ENCODE measurements around the gene ACTL6B. TPM values are rescaled to one million over a fixed set of nuclear protein-coding genes. Genes with fewer than 3 reads are reported as not detected.

ACTL6B gene
- total and polyA plus RNA-seq, 2 donors, result 0.19 to 0.69 TPM

GRCh38 chr7:100640517-100641440 lies 15.5 kb downstream of the ACTL6B start:
- Histone ChIP-seq H3K27ac (ENCODE audit: low read depth) (no peak overlapping the region), H3K36me3 (ENCODE audit: insufficient read depth) (no peaks in the 10 kb centered on the region), H3K4me3 (ENCODE audit: low read depth, low read length) (no peak overlapping the region), H3K4me1 (ENCODE audit: insufficient read depth) (no peaks in the 10 kb centered on the region)
- no peak for DNase-seq (ENCODE audit: extremely low spot score)
- 64% methylated on average over 24 of the region's 24 CpGs for WGBS

DNA sequence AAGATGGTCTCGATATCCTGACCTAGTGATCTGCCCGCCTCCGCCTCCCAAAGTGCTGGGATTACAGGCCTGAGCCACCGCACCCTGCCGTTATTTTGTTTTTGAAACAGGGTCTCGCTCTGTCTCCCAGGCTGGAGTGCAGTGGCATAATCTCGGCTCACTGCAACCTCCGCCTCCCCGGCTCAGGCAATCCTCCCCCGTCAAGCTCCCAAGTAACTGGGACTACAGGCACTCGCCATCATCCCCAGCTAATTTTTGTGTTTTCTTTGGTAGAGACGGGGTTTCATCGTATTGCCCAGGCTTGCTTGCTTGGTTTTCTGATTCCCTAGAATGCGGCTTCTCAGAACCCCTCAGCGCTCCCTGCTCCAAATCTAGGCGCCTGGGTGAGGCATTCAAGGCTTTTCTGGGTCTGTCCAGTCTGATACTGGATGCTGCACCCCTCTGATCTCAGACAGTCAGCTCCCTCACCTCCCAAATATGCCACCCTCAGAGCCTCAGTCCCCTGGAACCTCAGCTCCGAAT lies 16.2 kb downstream of the ACTL6B start:
- Histone ChIP-seq H3K4me1 (ENCODE audit: insufficient read depth) (no peaks in the 10 kb centered on the region), H3K4me3 (ENCODE audit: low read depth, low read length) (no peak overlapping the region), H3K27ac (ENCODE audit: low read depth) (no peak overlapping the region), H3K36me3 (ENCODE audit: insufficient read depth) (no peaks in the 10 kb centered on the region)
- DNase-seq (ENCODE audit: extremely low spot score), result no peak
- WGBS, result 75% methylated on average over 17 of the region's 17 CpGs

DNA sequence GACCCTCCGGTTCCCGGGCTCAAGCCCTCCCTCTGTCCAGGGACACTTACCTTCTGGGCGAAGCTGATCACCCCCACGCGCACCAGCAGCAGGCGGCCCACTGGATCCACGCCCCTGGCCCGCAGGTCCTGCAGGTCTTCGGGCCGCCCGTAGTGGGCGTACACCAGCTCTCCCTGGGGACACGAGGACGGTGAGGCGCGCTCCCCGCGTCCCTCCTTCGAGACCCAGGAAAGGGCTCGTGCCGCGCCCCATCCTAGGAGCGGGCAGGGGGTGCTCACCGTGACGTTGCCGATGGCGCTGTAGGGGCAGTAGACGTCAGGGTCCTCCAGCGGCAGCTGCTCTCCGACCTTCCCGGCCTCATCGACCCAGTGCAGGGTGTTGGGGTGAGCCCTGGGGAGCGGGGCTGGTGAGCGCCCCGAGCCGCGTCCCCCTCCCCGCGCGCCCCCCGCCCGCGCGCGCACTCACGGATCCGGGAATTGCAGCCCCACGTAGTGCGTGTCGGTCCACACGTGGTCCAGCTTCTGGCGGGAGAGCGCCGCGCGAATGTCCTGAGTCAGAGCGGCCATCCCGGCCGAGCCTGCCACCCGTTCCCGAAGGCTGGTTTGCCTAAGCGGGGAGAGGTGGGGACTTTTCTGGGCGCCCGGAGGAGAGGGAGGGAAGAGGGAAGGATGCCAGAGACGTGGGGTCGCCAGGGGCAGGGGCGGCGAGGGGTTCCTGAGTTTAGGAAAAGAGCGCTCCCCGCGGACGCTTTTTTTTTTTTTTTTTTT lies 23.1 kb downstream of the ACTL6B start:
- DNase-seq (ENCODE audit: extremely low spot score), result no peak
- H3K36me3 ChIP-seq (ENCODE audit: insufficient read depth), result no peaks in the 10 kb centered on the region
- WGBS, result 1% methylated on average over 72 of the region's 72 CpGs
- no peaks in the 10 kb centered on the region for H3K4me1 ChIP-seq (ENCODE audit: insufficient read depth)
- no peak overlapping the region for H3K27ac ChIP-seq (ENCODE audit: low read depth)
- H3K4me3 ChIP-seq (ENCODE audit: low read depth, low read length), result peak overlapping the region; percentile 44

- WGBS, result 92% methylated on average over 4 of the region's 4 CpGs
- Histone ChIP-seq H3K4me1 (ENCODE audit: insufficient read depth) (no peaks in the 10 kb centered on the region), H3K4me3 (ENCODE audit: low read depth, low read length) (no peak overlapping the region), H3K36me3 (ENCODE audit: insufficient read depth) (no peaks in the 10 kb centered on the region), H3K27ac (ENCODE audit: low read depth) (no peak overlapping the region)
- DNase-seq (ENCODE audit: extremely low spot score), result no peak
These were observed 26.2 kb downstream of the ACTL6B start for GRCh38 chr7:100630066-100630465.

DNA sequence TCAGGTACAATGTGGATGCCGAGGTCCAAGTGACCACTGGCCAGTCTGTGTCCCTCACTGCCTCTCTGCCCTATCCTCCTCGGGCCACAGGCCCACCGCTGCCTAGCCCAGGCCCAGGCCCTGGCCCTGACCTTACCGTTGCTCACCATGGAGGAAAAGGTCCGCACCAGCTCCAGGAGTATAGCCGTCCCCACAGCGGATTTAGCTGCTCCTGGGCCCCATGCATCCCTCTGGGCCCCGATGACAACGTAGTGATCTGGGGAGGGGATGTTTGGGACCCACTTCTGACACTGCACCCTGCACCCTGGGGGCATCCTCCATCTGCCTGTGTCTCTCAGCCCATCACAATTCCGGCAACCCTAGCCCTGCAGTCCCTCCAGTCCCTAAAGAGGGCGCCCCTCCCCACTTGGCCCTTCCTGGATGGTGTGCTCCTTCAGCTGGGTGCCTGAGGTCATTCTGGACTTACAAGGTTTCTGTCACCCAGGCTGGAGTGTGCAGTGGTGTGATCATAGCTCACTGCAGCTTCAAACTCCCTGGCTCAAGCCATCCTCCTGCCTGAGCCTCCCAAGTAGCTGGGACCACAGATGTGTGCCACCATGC lies 27.0 kb downstream of the ACTL6B start:
- Histone ChIP-seq H3K4me3 (ENCODE audit: low read depth, low read length) (no peak overlapping the region), H3K27ac (ENCODE audit: low read depth) (no peak overlapping the region), H3K4me1 (ENCODE audit: insufficient read depth) (no peaks in the 10 kb centered on the region), H3K36me3 (ENCODE audit: insufficient read depth) (no peaks in the 10 kb centered on the region)
- 76% methylated on average over 11 of the region's 11 CpGs for WGBS
- no peak for DNase-seq (ENCODE audit: extremely low spot score)

DNA sequence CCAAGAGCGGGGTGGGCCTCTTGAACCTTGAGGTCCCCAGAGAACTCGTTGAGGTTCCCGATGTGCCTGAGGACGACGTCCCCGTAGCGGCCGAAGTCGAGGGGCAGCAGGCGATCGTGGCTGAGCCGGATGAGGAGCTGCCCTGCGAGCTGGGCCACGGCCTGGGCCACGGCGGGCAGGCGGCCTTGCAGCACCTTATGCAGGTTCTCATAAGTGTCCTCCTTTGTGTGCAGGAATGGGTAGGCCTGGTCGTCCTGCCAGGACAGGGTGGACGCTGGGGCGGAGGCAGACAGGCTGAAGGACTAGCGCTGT lies 29.1 kb downstream of the ACTL6B start:
- no peaks in the 10 kb centered on the region for H3K4me1 ChIP-seq (ENCODE audit: insufficient read depth)
- no peak for DNase-seq (ENCODE audit: extremely low spot score)

DNA sequence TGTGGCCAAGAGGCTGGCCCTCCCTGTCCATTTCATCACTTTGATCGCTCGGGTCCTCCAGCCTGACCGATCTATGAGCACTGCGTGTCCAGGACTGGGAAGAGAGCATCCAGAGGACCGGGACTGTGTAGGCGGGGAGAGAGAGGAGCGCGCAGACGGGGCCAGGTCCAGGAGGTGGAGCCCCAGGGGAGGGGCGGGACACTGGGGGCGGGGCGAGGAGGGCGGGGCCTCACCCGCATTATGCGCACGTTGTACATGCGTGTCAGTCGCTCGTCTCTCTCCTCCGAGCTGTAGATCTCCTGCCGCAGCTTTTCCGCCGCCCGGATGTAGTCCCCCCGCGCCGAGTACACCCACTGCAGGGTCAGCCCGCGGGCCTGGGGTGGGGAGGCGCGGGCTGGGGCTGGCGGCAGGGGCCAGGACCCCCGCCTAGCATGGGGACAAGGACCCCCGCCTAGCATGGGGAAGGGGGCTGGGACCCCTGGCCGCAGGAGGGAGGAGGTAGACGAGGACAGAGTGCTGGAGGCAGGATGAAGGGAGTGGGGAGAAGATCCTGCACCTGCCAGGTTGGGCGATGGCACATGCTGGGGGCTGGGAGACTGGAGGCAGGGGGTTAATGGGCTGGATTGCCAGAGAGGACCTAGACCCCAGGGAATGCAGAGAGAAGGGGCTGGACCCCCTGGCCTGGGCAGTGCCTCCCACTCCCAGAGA lies 29.6 kb downstream of the ACTL6B start:
- Histone ChIP-seq H3K4me1 (ENCODE audit: insufficient read depth) (no peaks in the 10 kb centered on the region), H3K4me3 (ENCODE audit: low read depth, low read length) (peak overlapping the region; percentile 24), H3K27ac (ENCODE audit: low read depth) (no peak overlapping the region), H3K36me3 (ENCODE audit: insufficient read depth) (no peaks in the 10 kb centered on the region)
- DNase-seq (ENCODE audit: extremely low spot score), result no peak
- WGBS, result 4% methylated on average over 37 of the region's 37 CpGs

More for the DNA sequence above, 29.1 kb downstream of the ACTL6B start:
- H3K36me3 ChIP-seq (ENCODE audit: insufficient read depth), result no peaks in the 10 kb centered on the region
- H3K27ac ChIP-seq (ENCODE audit: low read depth), result no peak overlapping the region
- no peak overlapping the region for H3K4me3 ChIP-seq (ENCODE audit: low read depth, low read length)
- 87% methylated on average over 21 of the region's 21 CpGs for WGBS

DNA sequence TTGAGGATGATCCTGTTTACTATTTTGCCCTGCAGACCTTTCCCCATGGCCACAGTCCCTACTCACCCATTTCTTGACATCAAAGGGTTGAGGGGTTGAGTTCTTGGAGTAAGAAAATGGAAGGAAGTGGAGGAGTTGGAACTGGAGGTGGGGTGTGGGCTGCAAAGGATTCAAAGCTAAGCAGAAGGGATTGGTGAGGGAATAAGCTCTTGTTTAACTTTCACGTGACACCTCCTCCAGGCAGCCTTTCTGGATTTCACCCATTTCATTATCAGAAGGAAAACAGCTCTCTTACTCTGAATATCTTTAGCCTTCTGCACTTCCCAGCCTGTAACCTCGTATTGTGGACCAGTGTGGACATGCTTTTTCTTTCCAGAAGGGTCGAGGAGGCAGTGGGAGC lies 30.2 kb downstream of the ACTL6B start:
- H3K36me3 ChIP-seq (ENCODE audit: insufficient read depth), result no peaks in the 10 kb centered on the region
- DNase-seq (ENCODE audit: extremely low spot score), result no peak
- no peak overlapping the region for H3K27ac ChIP-seq (ENCODE audit: low read depth)
- H3K4me3 ChIP-seq (ENCODE audit: low read depth, low read length), result no peak overlapping the region
- 16% methylated on average over 3 of the region's 3 CpGs for WGBS
- no peaks in the 10 kb centered on the region for H3K4me1 ChIP-seq (ENCODE audit: insufficient read depth)

DNA sequence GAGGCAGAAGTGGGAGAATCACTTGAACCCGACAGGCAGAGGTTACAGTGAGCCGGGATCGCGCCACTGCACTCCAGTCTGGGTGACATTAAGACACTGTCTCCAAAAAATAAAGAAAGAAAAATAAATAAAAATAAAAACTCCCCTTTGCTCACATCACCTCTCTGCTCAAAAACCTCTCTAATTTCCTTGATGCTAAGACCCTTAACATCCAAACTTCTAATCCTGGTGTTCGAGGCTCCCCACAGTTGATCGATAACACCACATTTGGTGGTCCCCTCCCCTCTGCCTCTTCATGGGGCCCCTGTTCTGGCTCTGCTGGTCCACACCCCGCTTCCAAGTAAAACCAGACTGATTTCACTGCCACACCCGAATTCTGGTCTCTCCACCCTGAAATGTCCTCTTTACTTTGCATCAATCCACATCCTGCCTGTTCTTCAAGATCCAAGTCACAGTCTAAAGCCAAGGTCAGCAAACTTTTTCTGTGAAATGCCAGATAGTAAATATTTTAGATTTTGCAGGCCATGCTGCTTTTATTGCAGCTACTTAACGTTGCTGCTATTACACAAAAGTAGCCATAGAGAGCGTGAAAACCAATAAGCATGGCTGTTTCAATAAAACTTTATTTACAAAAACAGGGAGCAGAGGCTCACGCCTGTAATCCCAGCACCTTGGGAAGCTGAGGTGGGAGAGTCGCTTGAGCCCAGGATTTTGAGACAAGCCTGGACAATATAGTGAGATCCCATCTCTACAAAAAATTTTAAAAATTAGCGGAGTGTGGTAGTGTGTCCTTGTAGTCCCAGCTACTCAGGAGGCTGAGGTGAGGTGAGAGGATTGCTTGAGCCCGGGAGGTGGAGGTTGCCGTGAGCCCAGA lies 32.1 kb downstream of the ACTL6B start:
- 86% methylated on average over 15 of the region's 15 CpGs for WGBS
- no peaks in the 10 kb centered on the region for H3K4me1 ChIP-seq (ENCODE audit: insufficient read depth)
- no peak for DNase-seq (ENCODE audit: extremely low spot score)
- no peak overlapping the region for H3K27ac ChIP-seq (ENCODE audit: low read depth)
- no peak overlapping the region for H3K4me3 ChIP-seq (ENCODE audit: low read depth, low read length)
- no peaks in the 10 kb centered on the region for H3K36me3 ChIP-seq (ENCODE audit: insufficient read depth)

DNA sequence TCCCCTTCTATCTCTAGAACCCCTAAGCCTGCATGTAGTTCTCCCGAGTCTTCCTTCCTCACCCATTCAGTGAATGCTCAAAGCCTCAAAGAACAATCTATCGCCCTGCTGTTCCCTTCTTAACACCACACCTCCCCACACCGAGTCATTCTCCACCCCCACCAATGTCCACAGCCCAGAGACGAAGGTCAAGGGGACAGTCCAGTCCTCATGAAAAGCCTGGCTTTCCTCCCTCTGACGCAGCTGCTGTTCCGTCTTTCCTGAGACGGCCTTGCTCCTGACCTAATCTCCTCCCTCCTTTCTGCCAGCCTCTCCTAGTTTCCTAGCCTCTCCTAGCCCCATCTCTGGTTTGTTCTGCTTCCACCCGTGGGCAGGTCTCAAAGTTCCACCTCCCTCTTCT lies 34.7 kb downstream of the ACTL6B start:
- DNase-seq (ENCODE audit: extremely low spot score), result no peak

GRCh38 chr7:100620804-100621203 lies 35.4 kb downstream of the ACTL6B start:
- Histone ChIP-seq H3K4me3 (ENCODE audit: low read depth, low read length) (no peak overlapping the region), H3K27ac (ENCODE audit: low read depth) (no peak overlapping the region), H3K36me3 (ENCODE audit: insufficient read depth) (no peaks in the 10 kb centered on the region), H3K4me1 (ENCODE audit: insufficient read depth) (no peaks in the 10 kb centered on the region)
- 95% methylated on average over 23 of the region's 23 CpGs for WGBS
- no peak for DNase-seq (ENCODE audit: extremely low spot score)

More for the DNA sequence above, 34.7 kb downstream of the ACTL6B start:
- no peaks in the 10 kb centered on the region for H3K4me1 ChIP-seq (ENCODE audit: insufficient read depth)
- no peak overlapping the region for H3K4me3 ChIP-seq (ENCODE audit: low read depth, low read length)
- H3K36me3 ChIP-seq (ENCODE audit: insufficient read depth), result no peaks in the 10 kb centered on the region
- H3K27ac ChIP-seq (ENCODE audit: low read depth), result no peak overlapping the region
- 80% methylated on average over 8 of the region's 8 CpGs for WGBS

DNA sequence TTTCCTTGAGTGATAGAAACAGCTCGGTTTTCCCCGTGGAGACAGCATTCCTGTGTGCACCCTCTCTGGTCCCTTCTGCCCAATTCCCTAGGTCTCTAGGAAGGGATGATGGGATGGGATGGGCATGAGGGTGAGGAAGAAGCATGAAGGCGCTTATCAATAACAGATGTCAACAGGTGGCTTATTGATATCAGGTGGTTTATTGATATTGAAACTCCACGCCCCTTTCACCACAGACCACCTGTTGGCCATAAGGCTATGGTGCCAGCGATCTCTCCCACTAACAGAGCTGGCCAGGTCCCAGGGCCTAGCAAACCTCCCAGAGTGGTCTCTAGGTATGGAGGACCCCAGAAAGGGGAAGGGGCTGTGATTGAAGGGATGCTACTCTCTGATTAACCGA lies 36.0 kb downstream of the ACTL6B start:
- Histone ChIP-seq H3K4me3 (ENCODE audit: low read depth, low read length) (no peak overlapping the region), H3K27ac (ENCODE audit: low read depth) (no peak overlapping the region), H3K36me3 (ENCODE audit: insufficient read depth) (no peaks in the 10 kb centered on the region), H3K4me1 (ENCODE audit: insufficient read depth) (no peaks in the 10 kb centered on the region)
- DNase-seq (ENCODE audit: extremely low spot score), result no peak
- WGBS, result 91% methylated on average over 6 of the region's 6 CpGs

All from urinary bladder (tissue), 4 donors.